ENCODE results near the gene SOD3.

- TF ChIP-seq, protein P1, sequence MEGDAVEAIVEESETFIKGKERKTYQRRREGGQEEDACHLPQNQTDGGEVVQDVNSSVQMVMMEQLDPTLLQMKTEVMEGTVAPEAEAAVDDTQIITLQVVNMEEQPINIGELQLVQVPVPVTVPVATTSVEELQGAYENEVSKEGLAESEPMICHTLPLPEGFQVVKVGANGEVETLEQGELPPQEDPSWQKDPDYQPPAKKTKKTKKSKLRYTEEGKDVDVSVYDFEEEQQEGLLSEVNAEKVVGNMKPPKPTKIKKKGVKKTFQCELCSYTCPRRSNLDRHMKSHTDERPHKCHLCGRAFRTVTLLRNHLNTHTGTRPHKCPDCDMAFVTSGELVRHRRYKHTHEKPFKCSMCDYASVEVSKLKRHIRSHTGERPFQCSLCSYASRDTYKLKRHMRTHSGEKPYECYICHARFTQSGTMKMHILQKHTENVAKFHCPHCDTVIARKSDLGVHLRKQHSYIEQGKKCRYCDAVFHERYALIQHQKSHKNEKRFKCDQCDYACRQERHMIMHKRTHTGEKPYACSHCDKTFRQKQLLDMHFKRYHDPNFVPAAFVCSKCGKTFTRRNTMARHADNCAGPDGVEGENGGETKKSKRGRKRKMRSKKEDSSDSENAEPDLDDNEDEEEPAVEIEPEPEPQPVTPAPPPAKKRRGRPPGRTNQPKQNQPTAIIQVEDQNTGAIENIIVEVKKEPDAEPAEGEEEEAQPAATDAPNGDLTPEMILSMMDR (IDR thresholded peaks at IDR 0.05; ENCODE audit: insufficient read depth, low read depth, low read length): no peak
- TF ChIP-seq EZH2 (IDR thresholded peaks at IDR 0.05; ENCODE audit: insufficient read depth, low read length): no peak
These were observed 11.0 kb downstream of the SOD3 start for GRCh38 chr4:24806206-24806990.

Measured in astrocyte (in vitro differentiated cells and primary cell).